Activated CD8-positive, alpha-beta memory T cell treated with anti-CD3 and anti-CD28 coated beads, Interleukin-2, amount 10 ng/mL, durations not matched to agents 7 days and 5 days (primary cell): ENCODE results near the gene MED13. TPM values are rescaled to one million over a fixed set of nuclear protein-coding genes. Genes with fewer than 3 reads are reported as not detected.
"Not testable (repeated sequence)": the region's sequence is repeated elsewhere in the genome, so short reads cannot be mapped to it uniquely, and the experiment has no call there.

Experiments used
- ATAC-seq: fragments of 150-1000 bp; cut with Tn5 transposase; one replicate; pipeline ENCODE4 v1.10.0; 2021; ENCODE audit warnings: moderate library complexity
- CTCF ChIA-PET: fragments of 350-600 bp; sonication (Branson Sonifier 250); formaldehyde crosslinking; loops from one replicate; lab custom pipeline; 2021; ENCODE audit warnings: antibody characterized with exemption; lab: Charles Lee
- DNase-seq: peaks from one replicate; pipeline ENCODE4 v3.0.0-alpha.2; 2020
- H3K27ac Mint-ChIP-seq: one replicate; pipeline ENCODE4 v1.8.0; 2021; ENCODE audit warnings: mild to moderate bottlenecking, mixed read lengths
- H3K27me3 Mint-ChIP-seq: one replicate; pipeline ENCODE4 v1.8.0; 2021; ENCODE audit warnings: mixed read lengths
- H3K36me3 Mint-ChIP-seq: one replicate; pipeline ENCODE4 v1.8.0; 2021; ENCODE audit warnings: mild to moderate bottlenecking, mixed read lengths
- H3K4me1 Mint-ChIP-seq: one replicate; pipeline ENCODE4 v1.8.0; 2021; ENCODE audit warnings: mixed read lengths
- H3K4me3 Mint-ChIP-seq: one replicate; pipeline ENCODE4 v1.8.0; 2021; ENCODE audit warnings: mild to moderate bottlenecking, moderate library complexity, mixed read lengths
- H3K9me3 Mint-ChIP-seq: one replicate; pipeline ENCODE4 v1.8.0; 2022; ENCODE audit warnings: low read depth, mixed read lengths
- total RNA-seq, 2 experiments: library from RNA; stranded (reverse); gene quantifications; one replicate each; pipeline ENCODE4 v1.2.3, GENCODE V29; 2021

MED13 gene
- total RNA-seq, 2 experiments from 2014 or later: 52.4 to 63.6 TPM

DNA sequence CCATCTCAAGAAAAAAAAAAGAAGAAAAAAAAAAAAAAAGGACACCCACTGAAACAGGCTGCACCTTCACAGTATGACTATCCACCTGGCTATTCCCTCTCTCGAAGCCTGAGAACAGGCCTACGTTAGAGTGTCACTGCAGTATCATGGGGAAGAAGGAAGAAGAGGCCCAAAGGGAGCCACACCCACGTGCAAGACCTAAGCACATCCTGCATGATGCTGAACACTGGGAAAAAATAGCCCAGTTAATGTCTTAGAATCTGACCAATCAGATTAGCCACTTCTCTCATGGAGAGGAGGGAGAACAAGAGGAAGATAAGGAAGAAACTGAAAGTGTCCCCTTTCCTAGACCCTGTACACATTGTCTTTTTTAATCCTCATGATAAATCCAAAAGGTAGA lies 19.5 kb upstream of the MED13 start:
- CTCF ChIA-PET: interaction anchor here (0.7 kb wide), 1 partner anchor 453 kb away, joined by 3 read pairs; no protein-coding TSS in a partner anchor
- no peak overlapping the region for H3K4me3 Mint-ChIP-seq
- no peaks in the 10 kb centered on the region for H3K36me3 Mint-ChIP-seq
- peaks cover 13% of the 10 kb centered on the region for H3K4me1 Mint-ChIP-seq
- peaks cover 13% of the 10 kb centered on the region for H3K27me3 Mint-ChIP-seq
- H3K9me3 Mint-ChIP-seq: no peaks in the 10 kb centered on the region
- H3K27ac Mint-ChIP-seq: no peak overlapping the region
- DNase-seq: no peak
- ATAC-seq: no peak

DNA sequence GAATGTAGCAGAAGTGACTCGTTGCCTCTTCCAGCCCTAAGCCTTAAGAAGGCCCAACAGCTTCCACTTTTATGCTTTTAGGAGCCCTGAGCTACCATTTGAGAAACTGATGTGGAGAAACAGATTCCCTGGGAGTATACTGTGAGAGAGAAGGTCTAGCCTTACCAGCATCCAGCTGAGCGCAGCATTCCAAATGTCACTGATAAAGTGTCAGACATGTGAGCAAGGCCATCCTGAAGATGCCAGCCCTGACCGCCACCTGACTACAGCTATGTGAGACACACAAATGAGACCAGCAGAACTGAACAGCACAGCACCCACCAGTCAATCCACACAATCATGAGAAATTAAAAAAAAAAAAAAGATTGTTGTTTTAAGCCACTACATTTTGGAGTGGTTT lies 18.6 kb upstream of the MED13 start:
- ATAC-seq: no peak
- no peaks in the 10 kb centered on the region for H3K36me3 Mint-ChIP-seq
- H3K9me3 Mint-ChIP-seq: no peaks in the 10 kb centered on the region
- H3K27ac Mint-ChIP-seq: no peak overlapping the region
- DNase-seq: no peak
- peaks cover 13% of the 10 kb centered on the region for H3K4me1 Mint-ChIP-seq
- H3K4me3 Mint-ChIP-seq: no peak overlapping the region
- CTCF ChIA-PET: interaction anchor here (0.7 kb wide), 2 partner anchors 18 to 452 kb away, joined by 3 read pairs; no protein-coding TSS in a partner anchor
- H3K27me3 Mint-ChIP-seq: peaks cover 18% of the 10 kb centered on the region

DNA sequence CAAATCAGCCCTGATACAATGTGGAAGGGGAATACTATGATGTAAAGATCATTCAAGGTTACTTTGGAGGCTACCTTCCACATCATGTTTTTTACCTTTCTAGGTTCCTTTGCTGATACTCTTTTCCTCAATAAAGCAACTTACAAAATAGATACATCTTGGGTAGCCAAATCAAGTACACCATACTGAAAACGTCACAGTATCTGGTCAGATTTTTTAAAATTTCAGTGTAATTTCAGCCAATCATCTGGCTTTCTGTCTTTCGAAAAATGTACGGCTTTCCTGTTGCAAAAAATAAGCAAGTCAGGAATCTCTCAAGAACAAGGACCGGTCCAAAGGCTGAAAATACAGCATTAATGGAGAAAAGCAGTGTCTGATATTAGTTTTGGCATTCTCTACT lies 15.6 kb upstream of the MED13 start:
- Mint-ChIP-seq H3K27ac (no peak overlapping the region), H3K4me3 (no peak overlapping the region), H3K27me3 (peaks cover 35% of the 10 kb centered on the region), H3K4me1 (peaks cover 8% of the 10 kb centered on the region), H3K9me3 (no peaks in the 10 kb centered on the region), H3K36me3 (no peaks in the 10 kb centered on the region)
- ATAC-seq: no peak
- DNase-seq: no peak
- CTCF ChIA-PET: no interaction called here

DNA sequence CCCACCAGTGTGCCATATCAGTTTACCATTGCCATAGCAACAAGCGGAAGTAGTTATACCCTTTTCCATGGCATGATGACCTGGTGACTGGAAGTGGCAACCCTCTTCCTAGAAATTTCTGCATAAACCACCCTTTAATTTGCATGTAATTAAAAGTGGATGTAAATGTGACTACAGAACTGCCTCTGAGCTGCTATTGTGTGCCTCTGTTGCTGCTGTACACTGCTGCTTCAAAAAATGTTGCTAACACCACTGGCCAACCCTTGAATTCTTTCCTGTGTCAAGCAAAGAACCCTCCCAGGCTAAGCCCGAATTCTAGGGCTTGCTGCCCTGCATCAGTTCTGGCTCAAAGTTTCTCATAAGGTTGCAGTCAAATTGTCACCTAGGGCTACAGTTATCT lies 12.9 kb upstream of the MED13 start:
- CTCF ChIA-PET: interaction anchor here (0.6 to 2.8 kb wide), 3 partner anchors 12 to 107 kb away, joined by 3 to 11 read pairs (median 4); no protein-coding TSS in a partner anchor
- Mint-ChIP-seq H3K4me3 (no peak overlapping the region), H3K9me3 (no peaks in the 10 kb centered on the region), H3K36me3 (no peaks in the 10 kb centered on the region), H3K27me3 (peaks cover 35% of the 10 kb centered on the region), H3K27ac (no peak overlapping the region), H3K4me1 (peaks cover 7% of the 10 kb centered on the region)
- ATAC-seq: no peak
- no peak for DNase-seq

DNA sequence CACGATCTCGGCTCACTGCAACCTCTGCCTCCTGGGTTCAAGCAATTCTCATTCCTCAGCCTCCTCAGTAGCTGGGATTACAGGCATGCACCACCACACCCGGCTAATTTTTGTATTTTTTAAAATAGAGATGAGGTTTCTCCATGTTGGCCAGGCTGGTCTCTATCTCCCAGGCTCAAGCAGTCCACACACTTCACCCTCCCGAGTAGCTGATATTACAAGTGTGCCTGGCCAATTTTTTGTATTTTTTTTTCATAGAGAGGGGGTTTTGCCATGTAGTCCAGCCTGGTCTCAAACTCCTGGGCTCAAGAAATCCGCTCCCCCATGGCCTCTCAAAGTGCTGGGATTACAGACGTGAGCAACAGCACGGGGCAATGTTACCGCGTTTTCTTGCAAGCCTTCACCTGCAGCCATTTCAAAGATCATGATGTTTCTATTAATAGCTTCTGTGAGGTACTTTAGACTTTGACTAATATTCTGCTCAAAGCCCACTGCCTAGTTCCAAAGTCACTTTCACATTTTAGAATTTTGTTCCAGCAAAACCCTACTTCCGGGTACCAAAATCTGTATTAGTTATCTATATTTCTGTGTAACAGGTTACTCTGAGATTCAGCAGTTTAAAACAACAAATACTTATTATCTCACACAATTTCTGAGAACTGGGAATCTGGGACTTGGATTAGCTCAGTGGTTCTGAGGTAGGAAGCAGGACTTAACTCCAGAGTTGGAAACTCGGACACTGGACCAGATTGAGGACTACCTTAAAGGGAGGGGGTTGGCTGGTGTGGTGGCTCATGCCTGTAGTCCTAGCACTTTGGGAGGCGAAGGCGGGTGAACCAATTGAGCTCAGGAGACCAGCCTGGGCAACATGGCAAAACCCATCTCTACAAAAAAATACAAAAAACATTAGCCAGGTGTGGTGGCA lies 12.0 kb upstream of the MED13 start:
- ATAC-seq: no peak
- CTCF ChIA-PET: interaction anchor here (1.5 to 2.8 kb wide), 4 partner anchors 11 to 113 kb away, joined by 4 to 11 read pairs (median 8); no protein-coding TSS in a partner anchor

DNA sequence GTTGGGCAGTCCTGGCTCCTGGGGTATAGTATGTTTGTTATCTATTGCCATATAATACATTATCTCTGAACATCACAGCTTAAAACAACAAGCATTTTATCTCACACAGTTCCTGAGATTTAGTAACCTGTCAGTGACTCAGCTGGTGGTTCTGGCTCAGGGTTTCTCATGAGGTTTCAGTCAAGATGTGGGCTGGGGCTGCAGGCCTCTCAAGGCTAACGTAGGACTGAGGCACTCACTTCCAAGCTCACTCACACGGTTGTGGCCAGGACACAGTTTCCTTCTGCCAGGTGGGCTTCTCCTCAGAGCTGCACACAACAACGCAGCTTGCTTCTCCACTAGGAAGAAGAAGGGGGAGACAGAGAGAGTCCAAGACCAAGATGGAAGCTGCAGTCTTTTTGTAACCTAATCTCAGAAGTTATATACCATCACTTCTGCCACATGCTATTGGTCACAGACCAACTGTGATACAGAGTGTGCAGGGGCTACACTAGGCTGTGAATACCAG lies 10.3 kb upstream of the MED13 start:
- no peak for ATAC-seq
- CTCF ChIA-PET: interaction anchor here (1.1 to 2.1 kb wide), 5 partner anchors 9 to 111 kb away, joined by 3 to 11 read pairs (median 5); no protein-coding TSS in a partner anchor
- no peak overlapping the region for H3K27ac Mint-ChIP-seq
- H3K36me3 Mint-ChIP-seq: peaks cover 2% of the 10 kb centered on the region
- peaks cover 28% of the 10 kb centered on the region for H3K27me3 Mint-ChIP-seq
- H3K4me3 Mint-ChIP-seq: no peak overlapping the region
- peaks cover 16% of the 10 kb centered on the region for H3K4me1 Mint-ChIP-seq
- no peaks in the 10 kb centered on the region for H3K9me3 Mint-ChIP-seq
- peak; percentile 42 for DNase-seq

More for the DNA sequence above, 12.0 kb upstream of the MED13 start:
- Mint-ChIP-seq H3K9me3 (no peaks in the 10 kb centered on the region), H3K36me3 (no peaks in the 10 kb centered on the region), H3K27me3 (peaks cover 35% of the 10 kb centered on the region), H3K27ac (no peak overlapping the region), H3K4me1 (peaks cover 13% of the 10 kb centered on the region), H3K4me3 (no peak overlapping the region)
- DNase-seq: no peak

DNA sequence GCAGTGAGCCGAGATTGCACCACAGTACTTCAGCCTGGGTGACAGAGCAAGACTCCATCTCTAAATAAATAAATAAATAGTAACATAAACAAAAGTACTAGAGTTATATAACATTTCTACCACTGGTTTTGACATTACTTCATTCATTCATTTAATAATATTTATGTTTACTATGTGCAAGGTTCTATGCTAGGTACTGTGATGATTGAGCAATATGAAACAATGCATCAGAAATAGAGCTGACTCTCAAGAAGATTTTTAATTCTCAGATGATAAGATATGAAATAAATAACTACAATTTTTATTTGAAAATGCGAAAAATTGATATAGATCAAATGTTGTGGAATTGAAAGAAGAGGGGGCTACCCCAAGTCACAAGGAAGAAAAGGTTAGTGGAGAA lies 8.9 kb upstream of the MED13 start:
- Mint-ChIP-seq H3K4me1 (peaks cover 16% of the 10 kb centered on the region), H3K4me3 (no peak overlapping the region), H3K27ac (no peak overlapping the region), H3K9me3 (no peaks in the 10 kb centered on the region), H3K27me3 (peaks cover 18% of the 10 kb centered on the region), H3K36me3 (peaks cover 2% of the 10 kb centered on the region)
- DNase-seq: no peak
- CTCF ChIA-PET: interaction anchor here (1.9 kb wide), 1 partner anchor 36 kb away, joined by 7 read pairs; no protein-coding TSS in a partner anchor
- ATAC-seq: no peak

DNA sequence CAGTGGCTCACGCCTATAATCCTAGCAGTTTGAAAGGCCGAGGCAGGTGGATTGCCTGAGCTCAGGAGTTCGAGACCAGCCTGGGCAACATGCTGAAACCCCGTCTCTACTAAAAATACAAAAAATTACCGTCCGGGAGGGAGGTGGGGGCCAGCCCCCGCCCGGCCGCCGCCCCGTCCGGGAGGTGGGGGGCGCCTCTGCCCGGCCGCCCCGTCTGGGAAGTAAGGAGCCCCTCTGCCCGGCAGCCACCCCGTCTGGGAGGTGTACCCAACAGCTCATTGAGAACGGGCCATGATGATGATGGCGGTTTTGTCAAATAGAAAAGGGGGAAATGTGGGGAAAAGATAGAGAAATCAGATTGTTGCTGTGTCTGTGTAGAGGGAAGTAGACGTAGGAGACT lies 7.8 kb upstream of the MED13 start:
- not testable (repeated sequence) for H3K27ac Mint-ChIP-seq, H3K9me3 Mint-ChIP-seq, ATAC-seq, H3K36me3 Mint-ChIP-seq, DNase-seq, H3K4me3 Mint-ChIP-seq
- Mint-ChIP-seq H3K4me1 (peaks cover 16% of the 10 kb centered on the region), H3K27me3 (peaks cover 10% of the 10 kb centered on the region)
- CTCF ChIA-PET: interaction anchor here (1.9 kb wide), 1 partner anchor 37 kb away, joined by 7 read pairs; no protein-coding TSS in a partner anchor

DNA sequence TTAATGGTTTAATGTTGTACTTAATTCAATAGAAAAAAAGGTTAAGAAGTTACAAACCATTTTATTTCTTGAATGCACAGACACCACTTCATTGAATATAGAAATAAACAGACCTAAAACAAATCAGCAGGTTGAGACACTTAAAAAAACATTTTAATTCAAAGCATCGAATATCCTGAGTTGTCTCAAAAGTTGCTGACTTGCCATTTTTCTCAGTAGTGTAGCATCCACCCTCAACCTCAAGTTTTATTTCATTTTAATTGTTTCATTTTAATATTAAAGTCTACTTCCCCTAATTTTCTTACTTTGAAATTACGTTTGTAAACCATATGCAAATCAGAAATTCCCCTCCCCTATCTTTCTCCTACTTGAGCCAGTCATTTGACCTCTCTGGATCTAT lies 5.8 kb upstream of the MED13 start:
- Mint-ChIP-seq H3K9me3 (no peaks in the 10 kb centered on the region), H3K27me3 (no peaks in the 10 kb centered on the region), H3K4me1 (peaks cover 23% of the 10 kb centered on the region), H3K36me3 (peaks cover 2% of the 10 kb centered on the region), H3K4me3 (no peak overlapping the region), H3K27ac (no peak overlapping the region)
- DNase-seq (no peak), ATAC-seq (no peak)
- CTCF ChIA-PET: interaction anchor here (1.6 kb wide), 1 partner anchor 39 kb away, joined by 4 read pairs; no protein-coding TSS in a partner anchor

DNA sequence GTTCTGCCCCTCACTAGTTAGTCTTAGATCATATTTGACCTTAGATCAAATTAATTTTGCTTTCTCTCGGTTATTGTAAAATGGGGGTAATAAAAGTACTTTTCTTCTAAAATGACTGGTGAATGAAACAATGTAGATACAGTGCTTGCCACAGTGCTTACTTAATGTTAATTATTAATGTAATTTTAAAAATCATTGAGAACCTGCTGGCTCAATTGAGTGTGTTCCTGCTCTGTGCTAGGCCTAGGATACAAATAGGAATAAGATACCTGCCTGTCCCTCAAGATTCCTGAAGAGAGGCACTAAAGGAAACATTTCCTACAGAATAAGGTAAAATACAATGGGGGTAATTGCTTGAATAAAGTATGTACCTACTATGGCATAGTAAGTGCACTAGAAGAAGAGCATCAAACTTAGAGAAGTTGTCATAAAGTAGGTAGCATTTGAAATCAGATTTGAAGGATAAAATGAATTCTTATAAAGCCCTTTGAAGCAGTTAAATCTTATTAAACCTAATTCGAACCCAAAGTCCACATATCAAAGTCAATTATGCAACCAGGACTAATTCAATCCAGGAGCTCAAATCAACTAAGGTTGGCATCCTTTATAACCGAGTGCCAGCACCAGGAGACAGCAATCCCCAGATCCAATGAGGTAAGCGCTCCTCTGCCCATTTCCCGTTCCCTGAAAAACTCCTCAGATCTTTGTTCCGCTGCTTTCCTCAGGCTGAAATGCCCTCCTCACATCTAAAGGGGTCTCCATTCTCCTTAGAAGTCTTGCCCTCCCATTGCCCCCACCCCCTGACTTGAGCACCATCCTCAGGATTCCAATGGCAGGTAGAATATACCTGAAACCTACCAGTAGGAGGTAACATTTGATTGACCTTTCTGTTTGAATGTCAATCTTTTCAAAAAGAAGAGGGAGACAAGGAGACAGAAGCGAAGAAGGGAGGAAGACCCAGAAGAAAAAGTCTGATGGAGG lies 2.4 kb upstream of the MED13 start:
- no peaks in the 10 kb centered on the region for H3K9me3 Mint-ChIP-seq
- CTCF ChIA-PET: no interaction called here
- ATAC-seq (no peak), DNase-seq (no peak)
- peaks cover 12% of the 10 kb centered on the region for H3K36me3 Mint-ChIP-seq
- no peak overlapping the region for H3K27ac Mint-ChIP-seq
- H3K4me1 Mint-ChIP-seq: peaks cover 25% of the 10 kb centered on the region
- H3K4me3 Mint-ChIP-seq: no peak overlapping the region
- H3K27me3 Mint-ChIP-seq: no peaks in the 10 kb centered on the region

DNA sequence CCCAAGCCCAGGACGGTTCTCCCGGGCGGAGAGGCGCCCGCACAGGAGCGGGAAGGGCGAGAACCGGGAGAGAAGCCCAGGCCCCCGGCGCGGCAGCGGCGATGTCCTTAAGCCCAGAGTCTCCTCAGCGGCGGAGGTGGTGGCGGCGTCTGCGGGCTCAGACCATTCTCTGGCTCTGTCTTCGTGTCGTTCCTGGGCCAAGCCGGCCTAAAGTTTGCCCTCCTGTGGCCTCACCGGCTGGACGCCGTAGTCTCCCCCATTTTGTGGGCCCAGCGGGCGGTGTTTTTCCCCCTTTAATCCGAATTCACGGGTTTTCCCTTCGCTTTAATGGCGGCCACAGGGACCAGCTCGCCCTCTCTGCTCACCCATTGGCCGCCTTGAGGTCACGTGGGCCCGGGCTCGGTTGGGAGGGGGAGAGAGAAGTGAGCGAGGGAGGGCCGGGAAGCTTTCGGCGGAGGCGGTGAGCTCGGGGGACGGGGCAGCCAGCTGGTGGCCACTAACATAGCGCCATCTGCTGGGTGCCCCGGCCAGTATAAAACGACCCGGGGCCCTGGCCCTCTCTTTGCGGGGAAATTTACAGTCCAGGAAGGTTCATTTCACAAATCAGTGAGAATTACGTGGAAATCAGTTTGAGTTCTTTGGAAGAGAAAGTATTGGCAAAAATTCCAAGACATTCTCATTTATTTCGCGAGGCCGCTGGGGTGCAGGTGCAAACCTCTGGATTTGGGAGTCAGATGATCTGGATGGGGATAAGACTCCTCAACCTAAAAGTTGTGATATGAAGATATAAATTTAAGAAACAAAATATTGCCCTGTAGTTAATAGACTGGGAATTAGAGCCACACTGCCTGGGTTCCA lies 762 bp upstream of the MED13 start:
- Mint-ChIP-seq H3K27ac (peak overlapping the region; percentile 98), H3K4me3 (peak overlapping the region; percentile 96), H3K9me3 (no peaks in the 10 kb centered on the region), H3K36me3 (peaks cover 19% of the 10 kb centered on the region), H3K4me1 (peaks cover 28% of the 10 kb centered on the region), H3K27me3 (no peaks in the 10 kb centered on the region)
- DNase-seq: peak; percentile 99
- CTCF ChIA-PET: interaction anchor here (0.6 to 1.5 kb wide), 27 partner anchors 8 to 430 kb away, joined by 3 to 19 read pairs (median 4); partner anchors contain the start of gene BRIP1
- peak; percentile 94 for ATAC-seq
